ENCODE results near the gene NT5C1A. TPM values are rescaled to one million over a fixed set of nuclear protein-coding genes. Genes with fewer than 3 reads are reported as not detected.

The NT5C1A gene
- total RNA-seq, 1 experiment from 2014 or later = 0.12 TPM

GRCh38 chr1:39695016-39695415 lies 23.1 kb upstream of the NT5C1A start:
- Histone ChIP-seq H3K4me1 (peaks cover 23% of the 10 kb centered on the region), H3K4me3 (no peak overlapping the region), H3K36me3 (no peaks in the 10 kb centered on the region), H3K27ac (no peak overlapping the region), H3K9me3 (replicated peaks) (no peaks in the 10 kb centered on the region), H3K27me3 (no peaks in the 10 kb centered on the region)
- DNase-seq = peak in 1 of 2 experiments; percentile 51

- DNase-seq = peak; percentile 77 to 86
- Histone ChIP-seq H3K27me3 (0 out of 2 replicates have a peak, but pooled peaks cover 2% of the 10 kb centered on the region), H3K9me3 (replicated peaks) (no peaks in the 10 kb centered on the region), H3K36me3 (no peaks in the 10 kb centered on the region), H3K4me1 (peaks cover 23% of the 10 kb centered on the region), H3K27ac (peak overlapping the region; percentile 3; the same call in 1 of the 2 replicates), H3K4me3 (no peak overlapping the region)
Measured at GRCh38 chr1:39694026-39694425, 22.1 kb upstream of the NT5C1A start.

GRCh38 chr1:39692152-39693074 lies 20.5 kb upstream of the NT5C1A start:
- DNase-seq = no peak
- Histone ChIP-seq H3K27me3 (0 out of 2 replicates have a peak, but pooled peaks cover 2% of the 10 kb centered on the region), H3K4me1 (peaks cover 23% of the 10 kb centered on the region), H3K36me3 (no peaks in the 10 kb centered on the region), H3K27ac (no peak overlapping the region), H3K4me3 (no peak overlapping the region), H3K9me3 (replicated peaks) (no peaks in the 10 kb centered on the region)

- H3K36me3 ChIP-seq = no peaks in the 10 kb centered on the region
- peaks cover 2% of the 10 kb centered on the region; the same call in 1 of the 2 replicates for H3K27me3 ChIP-seq
- H3K9me3 ChIP-seq (replicated peaks) = no peaks in the 10 kb centered on the region
- peak within 1 kb of the TSS; percentile 46 for H3K4me3 ChIP-seq
- H3K27ac ChIP-seq = no peak within 1 kb of the TSS
- peaks cover 23% of the 10 kb centered on the region for H3K4me1 ChIP-seq
- DNase-seq = peak; percentile 85 to 87
Measured at GRCh38 chr1:39691383-39692151, 19.7 kb upstream of the NT5C1A start, which contains the start of gene HPCAL4. TSS of gene HPCAL4 (minus strand) at chr1:39691433. CDS start at chr1:39684603, 6,830 bp downstream.

- peak overlapping the region; percentile 46 for H3K4me3 ChIP-seq
- H3K27ac ChIP-seq = no peak overlapping the region
- no peaks in the 10 kb centered on the region for H3K36me3 ChIP-seq
- H3K27me3 ChIP-seq = peaks cover 2% of the 10 kb centered on the region; the same call in 1 of the 2 replicates
- DNase-seq = no peak
- no peaks in the 10 kb centered on the region for H3K9me3 ChIP-seq (replicated peaks)
- H3K4me1 ChIP-seq = peaks cover 23% of the 10 kb centered on the region
Measured at GRCh38 chr1:39690794-39691382, 19.0 kb upstream of the NT5C1A start.

- Histone ChIP-seq H3K27me3 (peaks cover 2% of the 10 kb centered on the region; the same call in 1 of the 2 replicates), H3K36me3 (no peaks in the 10 kb centered on the region), H3K4me3 (no peak overlapping the region), H3K9me3 (replicated peaks) (no peaks in the 10 kb centered on the region), H3K4me1 (peaks cover 18% of the 10 kb centered on the region), H3K27ac (no peak overlapping the region)
- DNase-seq = no peak
Measured at GRCh38 chr1:39690225-39690624, 18.3 kb upstream of the NT5C1A start.

- Histone ChIP-seq H3K4me1 (peaks cover 12% of the 10 kb centered on the region), H3K36me3 (no peaks in the 10 kb centered on the region), H3K27me3 (peaks cover 2% of the 10 kb centered on the region; the same call in 1 of the 2 replicates), H3K4me3 (no peak overlapping the region), H3K27ac (no peak overlapping the region), H3K9me3 (replicated peaks) (no peaks in the 10 kb centered on the region)
- no peak for DNase-seq
Measured at GRCh38 chr1:39689635-39690034, 17.7 kb upstream of the NT5C1A start.

GRCh38 chr1:39689214-39689613 lies 17.3 kb upstream of the NT5C1A start:
- no peak for DNase-seq
- no peak overlapping the region for H3K27ac ChIP-seq
- H3K4me3 ChIP-seq = no peak overlapping the region
- H3K4me1 ChIP-seq = peaks cover 8% of the 10 kb centered on the region
- H3K9me3 ChIP-seq (replicated peaks) = no peaks in the 10 kb centered on the region
- H3K27me3 ChIP-seq = peaks cover 2% of the 10 kb centered on the region; the same call in 1 of the 2 replicates
- H3K36me3 ChIP-seq = no peaks in the 10 kb centered on the region

- no peak for DNase-seq
- Histone ChIP-seq H3K27ac (no peak overlapping the region), H3K36me3 (no peaks in the 10 kb centered on the region), H3K4me3 (no peak overlapping the region), H3K27me3 (peaks cover 2% of the 10 kb centered on the region; the same call in 1 of the 2 replicates), H3K4me1 (peaks cover 5% of the 10 kb centered on the region), H3K9me3 (replicated peaks) (no peaks in the 10 kb centered on the region)
Measured at GRCh38 chr1:39688706-39689105, 16.8 kb upstream of the NT5C1A start.

GRCh38 chr1:39687243-39687642 lies 15.3 kb upstream of the NT5C1A start:
- Histone ChIP-seq H3K4me3 (no peak overlapping the region), H3K27ac (no peak overlapping the region), H3K27me3 (peaks cover 2% of the 10 kb centered on the region; the same call in 1 of the 2 replicates), H3K4me1 (no peaks in the 10 kb centered on the region), H3K9me3 (replicated peaks) (no peaks in the 10 kb centered on the region), H3K36me3 (no peaks in the 10 kb centered on the region)
- DNase-seq = no peak

- H3K4me3 ChIP-seq = no peak overlapping the region
- H3K4me1 ChIP-seq = no peaks in the 10 kb centered on the region
- no peaks in the 10 kb centered on the region for H3K36me3 ChIP-seq
- no peak overlapping the region for H3K27ac ChIP-seq
- peaks cover 2% of the 10 kb centered on the region; the same call in 1 of the 2 replicates for H3K27me3 ChIP-seq
- no peaks in the 10 kb centered on the region for H3K9me3 ChIP-seq (replicated peaks)
- DNase-seq = no peak
Measured at GRCh38 chr1:39685071-39685470, 13.2 kb upstream of the NT5C1A start.

GRCh38 chr1:39684313-39684664 lies 12.4 kb upstream of the NT5C1A start:
- Histone ChIP-seq H3K27me3 (no peaks in the 10 kb centered on the region; the same call in 1 of the 2 replicates), H3K4me3 (no peak overlapping the region), H3K36me3 (no peaks in the 10 kb centered on the region), H3K4me1 (no peaks in the 10 kb centered on the region), H3K27ac (no peak overlapping the region), H3K9me3 (replicated peaks) (no peaks in the 10 kb centered on the region)
- DNase-seq = no peak

- no peak overlapping the region for H3K27ac ChIP-seq
- no peaks in the 10 kb centered on the region for H3K36me3 ChIP-seq
- no peak overlapping the region for H3K4me3 ChIP-seq
- H3K27me3 ChIP-seq = no peaks in the 10 kb centered on the region; the same call in 1 of the 2 replicates
- no peak for DNase-seq
- H3K4me1 ChIP-seq = no peaks in the 10 kb centered on the region
- H3K9me3 ChIP-seq (replicated peaks) = no peaks in the 10 kb centered on the region
Measured at GRCh38 chr1:39683591-39684312, 11.8 kb upstream of the NT5C1A start.

GRCh38 chr1:39681999-39682398 lies 10.1 kb upstream of the NT5C1A start:
- no peak overlapping the region for H3K27ac ChIP-seq
- no peaks in the 10 kb centered on the region for H3K36me3 ChIP-seq
- H3K4me1 ChIP-seq = no peaks in the 10 kb centered on the region
- no peak overlapping the region for H3K4me3 ChIP-seq
- no peaks in the 10 kb centered on the region for H3K9me3 ChIP-seq (replicated peaks)
- no peak for DNase-seq
- no peaks in the 10 kb centered on the region; the same call in 1 of the 2 replicates for H3K27me3 ChIP-seq
